ENCODE results near the gene OR9G4. TPM values are rescaled to one million over a fixed set of nuclear protein-coding genes. Genes with fewer than 3 reads are reported as not detected.

The OR9G4 gene
- total and polyA plus RNA-seq, 8 donors = not detected

- no peaks in the 10 kb centered on the region for H3K9me3 ChIP-seq
- TF ChIP-seq CTCF (IDR thresholded peaks at IDR 0.05) = no peak
- WGBS, 2 donors = 21 to 25% methylated on average over 6 of the region's 6 CpGs
- ATAC-seq (no peak), DNase-seq (no peak), FAIRE-seq (no peak)
- H3K4me3 ChIP-seq = no peak overlapping the region
- no peak overlapping the region for H3K27ac ChIP-seq
- intact Hi-C loops (cut with DNase I) = no loop called here
- no peaks in the 10 kb centered on the region for H3K36me3 ChIP-seq
- no peaks in the 10 kb centered on the region for H3K27me3 ChIP-seq
- H3K4me1 ChIP-seq = no peaks in the 10 kb centered on the region
Measured at GRCh38 chr11:56716379-56716854, 32.1 kb downstream of the OR9G4 start.

- FAIRE-seq = no peak
- no peak overlapping the region for H3K27ac ChIP-seq
Measured at GRCh38 chr11:56714206-56714605, 34.3 kb downstream of the OR9G4 start.

GRCh38 chr11:56706486-56706885 lies 42.0 kb downstream of the OR9G4 start:
- no peak for TF ChIP-seq CTCF (IDR thresholded peaks at IDR 0.05)
- H3K9me3 ChIP-seq = no peaks in the 10 kb centered on the region
- no peak overlapping the region for H3K27ac ChIP-seq
- FAIRE-seq (no peak), ATAC-seq (no peak), DNase-seq (no peak)
- intact Hi-C loops (cut with DNase I) = no loop called here
- no peak overlapping the region for H3K4me3 ChIP-seq
- H3K36me3 ChIP-seq = no peaks in the 10 kb centered on the region
- no peaks in the 10 kb centered on the region for H3K27me3 ChIP-seq
- H3K4me1 ChIP-seq = no peaks in the 10 kb centered on the region
- WGBS, 2 donors = 77 to 80% methylated on average over 2 of the region's 2 CpGs

More at GRCh38 chr11:56714206-56714605, 34.3 kb downstream of the OR9G4 start:
- Histone ChIP-seq H3K9me3 (no peaks in the 10 kb centered on the region), H3K36me3 (no peaks in the 10 kb centered on the region), H3K27me3 (no peaks in the 10 kb centered on the region), H3K4me1 (no peaks in the 10 kb centered on the region), H3K4me3 (no peak overlapping the region)
- ATAC-seq = no peak
- no peak for DNase-seq
- WGBS, 2 donors = 48 to 62% methylated on average over 2 of the region's 2 CpGs
- no peak for TF ChIP-seq CTCF (IDR thresholded peaks at IDR 0.05)
- intact Hi-C loops (cut with DNase I) = no loop called here

- no peak for FAIRE-seq
- 36 to 43% methylated on average over 1 of the region's 1 CpG for WGBS, 2 donors
- no peak for TF ChIP-seq CTCF (IDR thresholded peaks at IDR 0.05)
- ATAC-seq = no peak
- no peaks in the 10 kb centered on the region for H3K9me3 ChIP-seq
- no peak overlapping the region for H3K4me3 ChIP-seq
- H3K4me1 ChIP-seq = no peaks in the 10 kb centered on the region
- H3K27me3 ChIP-seq = no peaks in the 10 kb centered on the region
- no peak for DNase-seq
- intact Hi-C loops (cut with DNase I) = no loop called here
- H3K27ac ChIP-seq = no peak overlapping the region
- H3K36me3 ChIP-seq = no peaks in the 10 kb centered on the region
Measured at GRCh38 chr11:56705784-56706396, 42.6 kb downstream of the OR9G4 start.

GRCh38 chr11:56700914-56701485 lies 47.5 kb downstream of the OR9G4 start:
- H3K36me3 ChIP-seq = no peaks in the 10 kb centered on the region
- no peaks in the 10 kb centered on the region for H3K27me3 ChIP-seq
- no peak for FAIRE-seq
- 53 to 60% methylated on average over 8 of the region's 8 CpGs for WGBS, 2 donors
- no peak for ATAC-seq
- peak in 1 of 6 donors; percentile 26 for DNase-seq
- H3K27ac ChIP-seq = no peak overlapping the region
- H3K4me1 ChIP-seq = no peaks in the 10 kb centered on the region
- no peak for TF ChIP-seq CTCF (IDR thresholded peaks at IDR 0.05)
- H3K9me3 ChIP-seq = no peaks in the 10 kb centered on the region
- no peak overlapping the region for H3K4me3 ChIP-seq
- intact Hi-C loops (cut with DNase I) = no loop called here

All from pancreas (tissue), 10 donors.